K562 (cell line): Measurements from ENCODE around the gene THADA. TPM values are rescaled to one million over a fixed set of nuclear protein-coding genes. Genes with fewer than 3 reads are reported as not detected.
A peak's percentile ranks its signal among the peaks of the same experiment; 100 is the strongest.

Experiments
- ATAC-seq: fragments of 200-7000 bp; cut with Tn5 transposase; 3 replicates; pipeline ENCODE4 v1.9.1; 2020; ENCODE audit warnings: moderate library complexity
- BruUV-seq: library from RNA; stranded (reverse); fragments of 400-500 nt; replicated peaks from 2 replicates; lab custom pipeline; 2021; lab: Mats Ljungman, UMichigan
- CTCF ChIA-PET: fragments of 300-600 bp; formaldehyde crosslinking; extraction: SDS; loops from one replicate; lab custom pipeline; 2021; ENCODE audit warnings: low intra/inter-chr PET ratio; lab: Yijun Ruan, JAX
- POLR2A ChIA-PET: fragments of 300-600, 350-650 bp; sonication (Branson Sonifier 250); formaldehyde crosslinking; extraction: SDS; loops from one replicate; lab custom pipeline; 2021; ENCODE audit warnings: antibody characterized with exemption, inconsistent platforms; lab: Yijun Ruan, JAX
- DNase-seq, 4 experiments: peaks; one replicate each; pipeline versions ENCODE4 v3.0.0 to v3.0.0-alpha.2; 2011 to 2018; ENCODE audit warnings: low spot score in 3 of 4, mixed read lengths in 3 of 4; ENCODE audit errors: extremely low read depth in 1 of 4
- FAIRE-seq: peaks from 2 replicates; lab custom pipeline; 2011; peaks lifted over from hg19 to GRCh38; lab: Jason Lieb, UNC
- H2AFZ ChIP-seq: 2 replicates; pipeline ENCODE4 v1.6.0; 2011; ENCODE audit warnings: low read depth, low read length, control low read depth, inconsistent platforms
- H3K27ac ChIP-seq: fragments of 200-600 bp; 3 replicates; pipeline ENCODE4 v1.8.0; 2011; ENCODE audit warnings: low read depth, mild to moderate bottlenecking, control low read depth, inconsistent platforms, low read length, moderate library complexity, mixed read lengths; ENCODE audit errors: extremely low read depth
- H3K27me3 ChIP-seq, 2 experiments: fragments of 300-600 bp in 1 of 2; 2 replicates in 1 of 2; 3 replicates in 1 of 2; pipeline versions ENCODE4 v1.6.0 to v1.8.0; 2011; ENCODE audit warnings: inconsistent platforms in 2 of 2, low read length in 2 of 2, mild to moderate bottlenecking in 1 of 2, mixed read lengths in 1 of 2, moderate library complexity in 1 of 2; ENCODE audit not compliant: control insufficient read depth in 2 of 2, insufficient read depth in 2 of 2
- H3K36me3 ChIP-seq: fragments of 300-600 bp; 3 replicates; pipeline ENCODE4 v1.8.0; 2011; ENCODE audit warnings: mild to moderate bottlenecking, low read length, inconsistent platforms; ENCODE audit not compliant: control insufficient read depth, insufficient read depth
- H3K4me1 ChIP-seq, 2 experiments: fragments of 200-600 bp in 1 of 2; replicated peaks in 1 of 2; 2 replicates in 1 of 2; 3 replicates in 1 of 2; pipeline versions ENCODE4 v1.5.1 to v1.8.0; 2011; ENCODE audit warnings: inconsistent platforms in 2 of 2, low read length in 2 of 2, mild to moderate bottlenecking in 1 of 2, mixed read lengths in 1 of 2, moderate library complexity in 1 of 2; ENCODE audit not compliant: control insufficient read depth in 2 of 2, insufficient read depth in 2 of 2
- H3K4me2 ChIP-seq: 2 replicates; pipeline ENCODE4 v1.6.1; 2011; ENCODE audit warnings: low read length, control low read depth, inconsistent platforms, mixed read lengths; ENCODE audit not compliant: insufficient read depth
- H3K4me3 ChIP-seq: fragments of 200-600 bp; sonication (generic), shearing (Covaris generic); 2 replicates; pipeline ENCODE4 v1.5.1; 2016; ENCODE audit warnings: control low read depth, inconsistent platforms
- H3K79me2 ChIP-seq: fragments of 200-600 bp; 3 replicates; pipeline ENCODE4 v1.8.0; 2011; ENCODE audit warnings: low read length, inconsistent platforms; ENCODE audit not compliant: control insufficient read depth, insufficient read depth
- H3K9ac ChIP-seq, 2 experiments: 2 replicates each; pipeline versions ENCODE4 v1.6.0 to v1.6.1; 2011; ENCODE audit warnings: low read depth in 2 of 2, low read length in 2 of 2, control low read depth in 1 of 2, inconsistent platforms in 1 of 2, mild to moderate bottlenecking in 1 of 2, mixed read lengths in 1 of 2; ENCODE audit not compliant: insufficient read depth in 1 of 2
- H3K9me1 ChIP-seq: one replicate; pipeline ENCODE4 v1.6.0; 2011; ENCODE audit warnings: inconsistent platforms, mild to moderate bottlenecking, low read length, moderate library complexity; ENCODE audit not compliant: control insufficient read depth, insufficient read depth
- H3K9me3 ChIP-seq: replicated peaks from 2 replicates; pipeline ENCODE4 v1.5.1; 2011; ENCODE audit warnings: low read depth, low read length, inconsistent platforms; ENCODE audit not compliant: control insufficient read depth, insufficient read depth
- H4K20me1 ChIP-seq: replicated peaks from 2 replicates; pipeline ENCODE4 v1.6.1; 2011; ENCODE audit warnings: low read length, inconsistent platforms, mixed read lengths; ENCODE audit not compliant: control insufficient read depth, insufficient read depth
- CEBPG ChIP-seq, 3 experiments: fragments of 200-800 bp in 1 of 3; sonication (Bioruptor generic) in 1 of 3; sonication (generic) in 1 of 3; formaldehyde crosslinking in 1 of 3; IDR thresholded peaks in 2 of 3; conservative IDR thresholded peaks in 1 of 3; 2 replicates each; pipeline versions ENCODE4 v1.6.1 to v1.8.0; 2016 to 2022; ENCODE audit warnings: missing compliant biosample characterization in 2 of 3, missing genetic modification characterization in 2 of 3, mild to moderate bottlenecking in 1 of 3, missing genetic modification reagents in 1 of 3
- CHCHD3 ChIP-seq: fragments of 250-450 bp; sonication (Bioruptor Pico); IDR thresholded peaks from 2 replicates; pipeline ENCODE4 v2.1.2; 2022; ENCODE audit warnings: mild to moderate bottlenecking
- GABPB1 ChIP-seq: sonication (generic); formaldehyde crosslinking; IDR thresholded peaks from 2 replicates; pipeline ENCODE4 v1.8.0; 2022; ENCODE audit warnings: mild to moderate bottlenecking, missing genetic modification reagents
- MLLT1 ChIP-seq, 2 experiments: fragments of 450-650 bp; IDR thresholded peaks; 2 replicates each; pipeline ENCODE4 v1.6.1; 2016
- MTA3 ChIP-seq: fragments of 450-650 bp; formaldehyde crosslinking; IDR thresholded peaks from 2 replicates; pipeline ENCODE4 v1.6.1; 2017; ENCODE audit warnings: mild to moderate bottlenecking, borderline replicate concordance
- POLR2G ChIP-seq: fragments of 200-400 bp; formaldehyde crosslinking; IDR thresholded peaks from 2 replicates; pipeline ENCODE4 v1.6.1; 2017; ENCODE audit warnings: low read depth, mild to moderate bottlenecking, antibody characterized with exemption, low read length, moderate library complexity
- PRPF4 ChIP-seq: fragments of 200-400 bp; formaldehyde crosslinking; IDR thresholded peaks from one replicate; pipeline ENCODE4 v1.6.1; 2017; ENCODE audit warnings: low read length, low read depth, mild to moderate bottlenecking; ENCODE audit not compliant: insufficient read depth, poor library complexity, severe bottlenecking
- TCFL5 ChIP-seq: fragments of 250-450 bp; sonication (Bioruptor Pico); conservative IDR thresholded peaks from 2 replicates; pipeline ENCODE4 v1.6.1; 2021; ENCODE audit warnings: mild to moderate bottlenecking, moderate library complexity, matching md5 sums
- TFAP4 ChIP-seq: sonication (generic); formaldehyde crosslinking; IDR thresholded peaks from 2 replicates; pipeline ENCODE4 v1.8.0; 2022; ENCODE audit warnings: missing genetic modification reagents, mild to moderate bottlenecking, moderate library complexity, borderline replicate concordance
- YY1 ChIP-seq, 3 experiments: IDR thresholded peaks; 2 replicates each; pipeline ENCODE4 v1.6.1; 2011; ENCODE audit warnings: low read length in 2 of 3, mild to moderate bottlenecking in 2 of 3, moderate library complexity in 2 of 3, borderline replicate concordance in 1 of 3, control low read depth in 1 of 3, low read depth in 1 of 3; ENCODE audit not compliant: insufficient read depth in 3 of 3, insufficient replicate concordance in 2 of 3, control insufficient read depth in 1 of 3, insufficient read length in 1 of 3; ENCODE audit errors: extremely low read depth in 1 of 3
- ZFP91 ChIP-seq: sonication (generic); formaldehyde crosslinking; IDR thresholded peaks from 2 replicates; pipeline ENCODE4 v1.8.0; 2022; ENCODE audit warnings: mild to moderate bottlenecking, missing genetic modification reagents
- ZNF696 ChIP-seq: fragments of 250-450 bp; sonication (Bioruptor Pico); conservative IDR thresholded peaks from 2 replicates; pipeline ENCODE4 v1.4.0; 2020; ENCODE audit warnings: mild to moderate bottlenecking, moderate library complexity
- WGBS: fragments of 100-300 bp; shearing (Covaris generic); methylation state at CpG from one replicate; pipeline ENCODE4 v1.1.6; 2016; ENCODE audit warnings: low coverage, mixed read lengths; ENCODE audit not compliant: insufficient coverage; ENCODE audit errors: missing lambda C conversion rate; 5-methylcytosine and 5-hydroxymethylcytosine counted together
- in situ Hi-C: fragments of 300-500 bp; cut with MboI; formaldehyde crosslinking; loops from 4 replicates; pipeline ENCODE4 v1.15.0; 2018; ENCODE audit warnings: inconsistent platforms, mixed read lengths
- intact Hi-C: fragments of 100-400 bp; cut with micrococcal nuclease; formaldehyde crosslinking; loops from 2 replicates; pipeline ENCODE4 v1.14.2; 2022
- polyA plus RNA-seq, 8 experiments: library from polyadenylated mRNA; depleted of rRNA in 4 of 8; stranded (reverse) in 5 of 8; unstranded in 3 of 8; fragments of >200 nt; fragmentation: Nextera tagmentation in 2 of 8; fragmentation: Illumina TruSeq in 1 of 8; extraction: Ambion mirVana in 2 of 8; extraction: Trizol in 1 of 8; gene quantifications; 2 replicates each; pipeline versions ENCODE4 v1.2.1 to v1.2.3, GENCODE V29; 2011 to 2014; ENCODE audit warnings: inconsistent platforms in 1 of 8, missing spikeins in 1 of 8
- total RNA-seq, 7 experiments: library from RNA; depleted of rRNA in 6 of 7; stranded (reverse); fragments of >200 nt in 6 of 7; fragmentation: Illumina TruSeq in 2 of 7; extraction: Trizol in 2 of 7; gene quantifications; 2 replicates each; pipeline versions ENCODE4 v1.2.1 to v1.2.3, GENCODE V29; 2011 to 2021; ENCODE audit warnings: low replicate concordance in 1 of 7

The THADA gene
- total and polyA plus RNA-seq, 9 of the 15 experiments (the other 6 are each of a cell fraction or from before 2014, with no cell fraction given), result 17.8 to 34.7 (median 31.9) TPM

GRCh38 chr2:43224131-43224570 is 371.7 kb downstream of the THADA start:
- Histone ChIP-seq H3K27me3 (no peaks in the 10 kb centered on the region), H2AFZ (no peak overlapping the region), H3K27ac (peak overlapping the region; percentile 86), H4K20me1 (no peaks in the 10 kb centered on the region; the same call in 1 of the 2 replicates), H3K4me2 (peak overlapping the region; percentile 81), H3K4me1 (peaks cover 14 to 65% of the 10 kb centered on the region in 2 experiments; a peak in 4 of 5 replicates), H3K79me2 (peaks cover 82% of the 10 kb centered on the region), H3K9me3 (no peaks in the 10 kb centered on the region), H3K9me1 (no peaks in the 10 kb centered on the region), H3K36me3 (peaks cover 29% of the 10 kb centered on the region), H3K9ac (peak overlapping the region; percentile 88 to 99), H3K4me3 (peak overlapping the region; percentile 62)
- BruUV-seq, result no TSS peak
- DNase-seq (peak in 2 of 4 experiments; percentile 55 to 85), ATAC-seq (peak; percentile 1), FAIRE-seq (peak; percentile 65)
- in situ Hi-C loops (loop anchor here (10.0 kb wide), 1 partner anchor 49 kb away; no protein-coding TSS in a partner anchor), intact Hi-C loops (no loop called here)
- ChIA-PET CTCF (interaction anchor here (0.6 to 1.9 kb wide), 4 partner anchors 201 to 364 kb away, joined by 3 to 6 read pairs (median 3); no protein-coding TSS in a partner anchor), POLR2A (interaction anchor here (0.5 to 1.8 kb wide), 15 partner anchors 11 to 478 kb away, joined by 3 to 8 read pairs (median 4); no protein-coding TSS in a partner anchor)
- 0% methylated on average over 19 of the region's 41 CpGs for WGBS
- TF ChIP-seq PRPF4 (peak; percentile 19), TFAP4 (CRISPR knock-in tag) (peak; percentile 56; the same call in 1 of the 2 replicates), ZFP91 (CRISPR knock-in tag) (no peak), TCFL5 (CRISPR knock-in tag) (no peak), GABPB1 (CRISPR knock-in tag) (no peak), ZNF696 (CRISPR knock-in tag) (no peak), POLR2G (peak; percentile 72), MTA3 (peak; percentile 66; the same call in 1 of the 2 replicates), CEBPG (CRISPR knock-in tag; IDR thresholded peaks at IDR 0.05) (no peak), CEBPG (tag; conservative IDR thresholded peaks at IDR 0.05 in 1 of 2, IDR thresholded peaks at IDR 0.05 in 1 of 2) (no peak), MLLT1 (IDR thresholded peaks at IDR 0.05) (peak; percentile 78 to 88; a peak in 3 of 4 replicates), YY1 (IDR thresholded peaks at IDR 0.05; ENCODE audit: borderline replicate concordance in 1 of 3, control insufficient read depth in 1 of 3, extremely low read depth in 1 of 3, insufficient read depth in 3 of 3, insufficient read length in 1 of 3, insufficient replicate concordance in 2 of 3, low read depth in 1 of 3, low read length in 2 of 3) (peak in 1 of 3 experiments; percentile 44), CHCHD3 (CRISPR knock-in tag) (no peak)
